PC-3 (cell line): ENCODE data around the gene OR6V1. TPM values are rescaled to one million over a fixed set of nuclear protein-coding genes. Genes with fewer than 3 reads are reported as not detected.

Source experiments
- ATAC-seq: fragments of 200-7000 bp; cut with Tn5 transposase; 2 replicates; pipeline ENCODE4 v1.9.1; 2020; ENCODE audit warnings: mild to moderate bottlenecking, moderate library complexity
- Bru-seq: library from RNA; stranded (reverse); fragments of 400-500 nt; gene quantifications from one replicate; lab custom pipeline; 2021; lab: Mats Ljungman, UMichigan
- BruChase-seq, 2 experiments: library from RNA; stranded (reverse); fragments of 400-500 nt; gene quantifications; one replicate each; lab custom pipeline; 2021; lab: Mats Ljungman, UMichigan
- BruUV-seq: library from RNA; stranded (reverse); fragments of 400-500 nt; replicated peaks from 2 replicates; lab custom pipeline; 2021; lab: Mats Ljungman, UMichigan
- CTCF ChIA-PET: fragments of 300-600 bp; sonication (Branson Sonifier 250); formaldehyde crosslinking; loops from one replicate; lab custom pipeline; 2022; ENCODE audit warnings: antibody characterized with exemption; lab: Charles Lee
- POLR2A ChIA-PET: fragments of 300-600 bp; sonication (Branson Sonifier 250); formaldehyde crosslinking; loops from one replicate; lab custom pipeline; 2022; ENCODE audit warnings: antibody characterized with exemption; ENCODE audit not compliant: unreplicated experiment; lab: Charles Lee
- DNase-seq: peaks from one replicate; pipeline ENCODE4 v3.0.0-alpha.2; 2015
- H2AFZ ChIP-seq: fragments of 300-600 bp; sonication (generic); 2 replicates; pipeline ENCODE4 v1.6.0; 2016; ENCODE audit warnings: antibody characterized with exemption, low read length
- H3F3A ChIP-seq: fragments of 300-600 bp; sonication (generic); one replicate; pipeline ENCODE4 v1.6.0; 2017; ENCODE audit warnings: antibody characterized with exemption, low read length, control low read depth, mild to moderate bottlenecking; ENCODE audit not compliant: unreplicated experiment
- H3K27ac ChIP-seq: fragments of 300-600 bp; sonication (generic); 2 replicates; pipeline ENCODE4 v1.5.1; 2016; ENCODE audit warnings: mild to moderate bottlenecking, low read length
- H3K27me3 ChIP-seq: fragments of 300-600 bp; sonication (generic); 2 replicates; pipeline ENCODE4 v1.6.1; 2016; ENCODE audit warnings: low read length, mixed read lengths
- H3K36me3 ChIP-seq: fragments of 300-600 bp; sonication (generic); 2 replicates; pipeline ENCODE4 v1.6.1; 2016; ENCODE audit warnings: low read depth, mixed run types, low read length, mixed read lengths
- H3K4me1 ChIP-seq: fragments of 300-600 bp; sonication (generic); 2 replicates; pipeline ENCODE4 v1.5.1; 2016; ENCODE audit warnings: low read length; ENCODE audit not compliant: insufficient read depth
- H3K4me2 ChIP-seq: fragments of 300-600 bp; sonication (generic); 2 replicates; pipeline ENCODE4 v1.6.0; 2016; ENCODE audit warnings: low read length
- H3K4me3 ChIP-seq: fragments of 300-600 bp; sonication (generic); 2 replicates; pipeline ENCODE4 v1.5.1; 2016; ENCODE audit warnings: mild to moderate bottlenecking, low read length, mixed read lengths
- H3K79me2 ChIP-seq: fragments of 300-600 bp; sonication (generic); 2 replicates; pipeline ENCODE4 v1.6.1; 2017; ENCODE audit warnings: low read length, mixed read lengths
- H3K9ac ChIP-seq: fragments of 300-600 bp; sonication (generic); 2 replicates; pipeline ENCODE4 v1.6.0; 2016; ENCODE audit warnings: mild to moderate bottlenecking, low read length
- H3K9me2 ChIP-seq: fragments of 300-600 bp; sonication (generic); replicated peaks from 2 replicates; pipeline ENCODE4 v1.6.1; 2016; ENCODE audit warnings: mixed run types, low read length, mixed read lengths
- H3K9me3 ChIP-seq: fragments of 300-600 bp; sonication (generic); 2 replicates; pipeline ENCODE4 v1.6.1; 2016; ENCODE audit warnings: low read length, mixed read lengths
- H4K20me1 ChIP-seq: fragments of 300-600 bp; sonication (generic); 2 replicates; pipeline ENCODE4 v1.6.1; 2016; ENCODE audit warnings: low read length, mixed read lengths
- EZH2 ChIP-seq: fragments of 300-600 bp; sonication (generic); IDR thresholded peaks from one replicate; pipeline ENCODE4 v1.6.1; 2017; ENCODE audit warnings: antibody characterized with exemption, mild to moderate bottlenecking, low read length; ENCODE audit not compliant: unreplicated experiment
- EZH2phosphoT487 ChIP-seq: fragments of 300-600 bp; sonication (generic); IDR thresholded peaks from 2 replicates; pipeline ENCODE4 v1.6.1; 2018; ENCODE audit warnings: mild to moderate bottlenecking, antibody characterized with exemption, low read length, borderline replicate concordance
- intact Hi-C: fragments of 100-400 bp; cut with micrococcal nuclease; formaldehyde crosslinking; loops from 2 replicates; pipeline ENCODE4 v1.9.0; 2023
- long read RNA-seq: library from polyadenylated mRNA; unstranded; transcript quantifications from one replicate; pipeline ENCODE4 v2.0.0, GENCODE V29; 2021; ENCODE audit not compliant: unreplicated experiment
- total RNA-seq: library from RNA; depleted of rRNA; stranded (reverse); fragments of >200 nt; gene quantifications from 2 replicates; pipeline ENCODE4 v1.2.3, GENCODE V29; 2014; rRNA removed
- TF ChIP-seq, protein P1 (sequence below): fragments of 300-600 bp; sonication (generic); conservative IDR thresholded peaks from 2 replicates; pipeline ENCODE4 v1.5.1; 2017; ENCODE audit warnings: antibody characterized with exemption, low read depth, mild to moderate bottlenecking, low read length

OR6V1 gene
- total RNA-seq: not detected in 2 replicates
- not detected for Bru-seq, nascent RNA
- BruChase-seq, experiment 1, labeled RNA remaining after a 6-hour chase: not detected
- not detected for BruChase-seq, experiment 2, labeled RNA remaining after a 2-hour chase
- long read RNA-seq: 0 reads

DNA sequence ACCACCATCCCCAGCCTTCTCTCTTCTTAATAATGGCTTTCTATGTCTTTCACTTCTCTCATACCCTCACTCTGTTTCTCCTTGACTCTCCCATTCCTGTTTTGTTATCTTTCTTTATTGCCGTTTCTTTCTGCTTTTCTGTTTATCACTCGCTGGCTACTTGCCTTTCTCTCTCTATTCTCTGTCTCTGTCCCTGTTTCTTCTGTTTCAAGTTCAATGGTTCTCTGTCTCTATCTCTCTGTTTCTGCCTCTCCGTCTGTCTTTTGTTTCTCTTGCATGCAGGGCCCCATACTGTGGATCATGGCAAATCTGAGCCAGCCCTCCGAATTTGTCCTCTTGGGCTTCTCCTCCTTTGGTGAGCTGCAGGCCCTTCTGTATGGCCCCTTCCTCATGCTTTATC is at the start of gene OR6V1:
Gene OR6V1 (plus strand): TSS at position 301 of the 400 bp plus-strand sequence. CDS start 0 bp downstream, at position 301.
- no peak for DNase-seq
- Histone ChIP-seq H4K20me1 (no peaks in the 10 kb centered on the region), H3K4me2 (no peak within 1 kb of the TSS), H3K27ac (no peak within 1 kb of the TSS), H2AFZ (no peak within 1 kb of the TSS), H3K4me1 (no peaks in the 10 kb centered on the region), H3K36me3 (no peaks in the 10 kb centered on the region), H3K9me2 (no peaks in the 10 kb centered on the region), H3K27me3 (peaks cover 47% of the 10 kb centered on the region), H3K9ac (no peak within 1 kb of the TSS), H3K9me3 (no peaks in the 10 kb centered on the region), H3K79me2 (no peaks in the 10 kb centered on the region), H3F3A (no peaks in the 10 kb centered on the region), H3K4me3 (no peak within 1 kb of the TSS)
- CTCF ChIA-PET: no interaction called here
- TF ChIP-seq EZH2: no peak
- POLR2A ChIA-PET: no interaction called here
- no TSS peak for BruUV-seq
- ATAC-seq: no peak
- intact Hi-C loops: no loop called here

- BruUV-seq: no TSS peak
- Histone ChIP-seq H3K9ac (no peak overlapping the region), H3K9me3 (no peaks in the 10 kb centered on the region), H3K4me2 (peak overlapping the region; percentile 83), H3K4me3 (peak overlapping the region; percentile 64), H3K27ac (no peak overlapping the region), H4K20me1 (no peaks in the 10 kb centered on the region), H3K79me2 (no peaks in the 10 kb centered on the region), H3K9me2 (no peaks in the 10 kb centered on the region), H3F3A (no peaks in the 10 kb centered on the region), H3K27me3 (peaks cover 34% of the 10 kb centered on the region), H3K4me1 (peaks cover 10% of the 10 kb centered on the region; the same call in 1 of the 2 replicates), H3K36me3 (no peaks in the 10 kb centered on the region; the same call in 1 of the 2 replicates), H2AFZ (peak overlapping the region; percentile 91)
- ATAC-seq: peak; percentile 52
- intact Hi-C loops: loop anchor here (1.0 to 10.0 kb wide), 6 partner anchors 122 to 468 kb away; no protein-coding TSS in a partner anchor
- TF ChIP-seq EZH2 (no peak), EZH2phosphoT487 (no peak)
- TF ChIP-seq, protein P1, sequence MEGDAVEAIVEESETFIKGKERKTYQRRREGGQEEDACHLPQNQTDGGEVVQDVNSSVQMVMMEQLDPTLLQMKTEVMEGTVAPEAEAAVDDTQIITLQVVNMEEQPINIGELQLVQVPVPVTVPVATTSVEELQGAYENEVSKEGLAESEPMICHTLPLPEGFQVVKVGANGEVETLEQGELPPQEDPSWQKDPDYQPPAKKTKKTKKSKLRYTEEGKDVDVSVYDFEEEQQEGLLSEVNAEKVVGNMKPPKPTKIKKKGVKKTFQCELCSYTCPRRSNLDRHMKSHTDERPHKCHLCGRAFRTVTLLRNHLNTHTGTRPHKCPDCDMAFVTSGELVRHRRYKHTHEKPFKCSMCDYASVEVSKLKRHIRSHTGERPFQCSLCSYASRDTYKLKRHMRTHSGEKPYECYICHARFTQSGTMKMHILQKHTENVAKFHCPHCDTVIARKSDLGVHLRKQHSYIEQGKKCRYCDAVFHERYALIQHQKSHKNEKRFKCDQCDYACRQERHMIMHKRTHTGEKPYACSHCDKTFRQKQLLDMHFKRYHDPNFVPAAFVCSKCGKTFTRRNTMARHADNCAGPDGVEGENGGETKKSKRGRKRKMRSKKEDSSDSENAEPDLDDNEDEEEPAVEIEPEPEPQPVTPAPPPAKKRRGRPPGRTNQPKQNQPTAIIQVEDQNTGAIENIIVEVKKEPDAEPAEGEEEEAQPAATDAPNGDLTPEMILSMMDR: no peak
- DNase-seq: peak; percentile 35
- POLR2A ChIA-PET: no interaction called here
- CTCF ChIA-PET: interaction anchor here (0.6 to 1.6 kb wide), 7 partner anchors 59 to 419 kb away, joined by 3 to 13 read pairs (median 4); partner anchors contain the start of gene EPHB6
These were observed 49.2 kb upstream of the OR6V1 start for GRCh38 chr7:143002898-143003297.

DNA sequence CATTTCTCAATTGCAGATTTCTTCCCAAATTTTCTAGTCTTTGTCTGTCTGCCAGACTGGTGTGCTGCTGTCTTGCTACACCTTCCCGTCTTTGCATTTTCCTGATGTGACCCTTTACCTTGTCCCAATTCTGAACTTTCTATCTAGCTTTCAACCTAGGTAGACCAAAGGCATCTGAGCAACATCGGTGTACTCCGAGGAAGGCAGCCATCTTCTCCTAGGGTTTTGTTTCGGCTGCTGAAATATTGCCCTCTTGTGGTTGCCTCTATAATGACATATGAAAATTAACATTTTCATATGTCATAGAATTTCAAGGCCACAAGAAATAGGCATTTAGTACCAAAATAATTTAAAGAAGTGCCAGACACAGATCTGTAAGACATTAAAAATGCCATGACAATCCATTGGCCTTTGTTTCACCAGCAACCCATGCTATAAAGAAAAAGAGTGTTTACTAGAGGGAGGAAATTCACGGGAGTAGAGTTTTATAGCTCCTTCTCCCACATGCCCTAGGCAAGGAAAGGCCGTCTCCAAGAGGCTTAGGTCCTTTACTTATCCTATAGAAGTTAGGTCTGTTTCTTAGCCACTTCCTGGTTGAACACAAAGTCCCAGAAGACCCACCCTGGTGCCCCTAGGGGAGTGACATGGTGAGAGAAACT is 48.6 kb upstream of the OR6V1 start:
- no peaks in the 10 kb centered on the region for H3K9me2 ChIP-seq
- no peaks in the 10 kb centered on the region for H3K79me2 ChIP-seq
- H2AFZ ChIP-seq: peak overlapping the region; percentile 91
- H3K27me3 ChIP-seq: peaks cover 34% of the 10 kb centered on the region
- no peak overlapping the region for H3K27ac ChIP-seq
- H3K9me3 ChIP-seq: no peaks in the 10 kb centered on the region
- peak overlapping the region; percentile 64 for H3K4me3 ChIP-seq
- BruUV-seq: no TSS peak
- no peaks in the 10 kb centered on the region for H4K20me1 ChIP-seq
- peak; percentile 71 for DNase-seq
- peak; percentile 64 for ATAC-seq
- peak overlapping the region; percentile 83 for H3K4me2 ChIP-seq
- POLR2A ChIA-PET: no interaction called here
- H3K36me3 ChIP-seq: no peaks in the 10 kb centered on the region; the same call in 1 of the 2 replicates
- TF ChIP-seq, protein P1: peak; percentile 78
- no peak for TF ChIP-seq EZH2phosphoT487
- no peaks in the 10 kb centered on the region for H3F3A ChIP-seq
- intact Hi-C loops: loop anchor here (1.0 to 10.0 kb wide), 5 partner anchors 149 to 469 kb away; no protein-coding TSS in a partner anchor
- CTCF ChIA-PET: interaction anchor here (0.6 to 1.6 kb wide), 7 partner anchors 59 to 420 kb away, joined by 3 to 13 read pairs (median 4); partner anchors contain the start of gene EPHB6
- no peak overlapping the region for H3K9ac ChIP-seq
- peaks cover 10% of the 10 kb centered on the region; the same call in 1 of the 2 replicates for H3K4me1 ChIP-seq
